Measurements from ENCODE around the gene KCNK6. TPM values are rescaled to one million over a fixed set of nuclear protein-coding genes. Genes with fewer than 3 reads are reported as not detected.
A peak's percentile ranks its signal among the peaks of the same experiment; 100 is the strongest.

Gene KCNK6
- total RNA-seq (1 to 10 TPM; 2.3 to 3.5 TPM), polyA plus RNA-seq (ENCODE audit: insufficient read depth, low read depth, low replicate concordance) (3.4 TPM)
- long read RNA-seq, donor 1, full-length matches to known transcripts: 1 of 1 reads
- long read RNA-seq, donor 1, partial matches to known transcripts: 0 of 1 reads
- long read RNA-seq, donor 1, other reads (novel, unspliced or antisense): 0 of 1 reads
- long read RNA-seq, donor 2: 0 reads

GRCh38 chr19:38319421-38320258 is at the start of gene KCNK6:
Gene KCNK6, plus strand, starts transcription at chr19:38319845. Its CDS starts 106 bp downstream, at chr19:38319951.
- DNase-seq: peak; percentile 54
- peak in 1 of 3 experiments; percentile 23 for TF ChIP-seq CTCF (IDR thresholded peaks at IDR 0.05)
- no peak for TF ChIP-seq POLR2A (IDR thresholded peaks at IDR 0.05)
- Histone ChIP-seq H3K27me3 (no peaks in the 10 kb centered on the region), H3K9me3 (no peaks in the 10 kb centered on the region), H3K4me3 (peak within 1 kb of the TSS; percentile 68 to 75), H3K4me1 (peaks cover 24% of the 10 kb centered on the region), H3K36me3 (ENCODE audit: low read depth, missing control alignments) (no peaks in the 10 kb centered on the region), H3K27ac (peak within 1 kb of the TSS; percentile 64 to 77)
- intact Hi-C loops (cut with DNase I; ENCODE audit: low total_unique reads): loop anchor here (5.0 kb wide), 1 partner anchor 57 kb away; the partner anchor contains the start of gene SPINT2
- 2 to 7% methylated on average over 21 to 42 of the region's 76 CpGs for WGBS, 2 donors

DNA sequence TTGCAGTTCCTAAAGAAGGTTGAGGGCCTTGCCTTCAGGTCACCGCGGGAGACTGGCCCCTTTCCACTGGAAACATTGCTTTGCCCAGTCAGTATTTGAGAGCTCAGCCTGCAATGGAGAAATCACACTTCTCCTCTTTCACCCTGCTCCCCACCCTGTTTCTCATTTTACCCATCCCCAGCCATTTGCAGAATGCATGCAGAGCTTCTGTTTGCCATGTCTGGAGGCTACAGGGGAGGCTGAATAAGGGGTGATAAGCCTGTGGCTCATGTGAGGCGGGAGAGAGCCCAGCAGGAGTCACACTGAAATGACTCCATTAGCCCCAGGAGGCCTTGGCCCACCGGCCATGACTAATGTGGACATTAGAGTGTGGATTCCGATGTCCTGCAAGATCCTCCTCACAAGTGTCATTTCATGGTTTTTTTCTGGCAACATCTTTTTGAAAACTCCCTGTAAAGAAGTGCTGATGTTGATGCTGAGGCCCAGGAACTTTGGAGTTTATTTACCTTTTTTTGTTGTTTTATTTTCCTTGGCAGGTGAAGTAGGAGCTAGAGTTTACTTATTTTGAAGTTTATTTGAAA is 49.0 kb upstream of the KCNK6 start:
- Histone ChIP-seq H3K4me1 (peaks cover 14% of the 10 kb centered on the region), H3K4me3 (no peak overlapping the region), H3K27ac (no peak overlapping the region), H3K36me3 (ENCODE audit: low read depth, missing control alignments) (no peaks in the 10 kb centered on the region), H3K9me3 (no peaks in the 10 kb centered on the region), H3K27me3 (no peaks in the 10 kb centered on the region)
- no peak for DNase-seq
- TF ChIP-seq CTCF (IDR thresholded peaks at IDR 0.05): no peak
- no peak for TF ChIP-seq POLR2A (IDR thresholded peaks at IDR 0.05)
- WGBS, 2 donors: 75 to 77% methylated on average over 5 of the region's 5 CpGs
- intact Hi-C loops (cut with DNase I; ENCODE audit: low total_unique reads): no loop called here

DNA sequence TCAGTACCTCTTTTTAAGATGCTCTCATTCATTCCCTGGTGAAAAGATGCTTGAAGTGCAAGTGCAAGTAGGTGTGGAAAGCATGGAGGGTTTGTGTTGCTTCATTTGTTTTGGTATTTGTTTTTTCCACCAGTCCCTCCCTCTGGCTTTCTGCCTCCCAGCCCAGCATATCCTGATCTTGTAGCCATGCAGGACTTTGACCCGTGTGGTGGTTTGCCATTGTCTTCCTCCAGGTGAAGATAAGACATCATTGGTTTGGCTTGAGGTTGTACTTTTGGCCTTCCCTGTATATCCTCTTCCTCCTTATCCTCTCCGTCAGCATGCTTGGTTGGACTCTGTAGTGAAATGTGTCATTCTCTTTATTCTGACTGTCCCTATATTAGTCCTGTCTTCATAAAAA is 46.1 kb upstream of the KCNK6 start:
- no peak overlapping the region for H3K4me3 ChIP-seq
- H3K27ac ChIP-seq: no peak overlapping the region
- TF ChIP-seq CTCF (IDR thresholded peaks at IDR 0.05) (no peak), POLR2A (IDR thresholded peaks at IDR 0.05) (no peak)
- H3K4me1 ChIP-seq: peaks cover 6% of the 10 kb centered on the region
- no peaks in the 10 kb centered on the region for H3K9me3 ChIP-seq
- intact Hi-C loops (cut with DNase I; ENCODE audit: low total_unique reads): no loop called here
- WGBS, 2 donors: 72 to 84% methylated on average over 2 of the region's 2 CpGs
- no peaks in the 10 kb centered on the region for H3K27me3 ChIP-seq
- no peaks in the 10 kb centered on the region for H3K36me3 ChIP-seq (ENCODE audit: low read depth, missing control alignments)
- no peak for DNase-seq

DNA sequence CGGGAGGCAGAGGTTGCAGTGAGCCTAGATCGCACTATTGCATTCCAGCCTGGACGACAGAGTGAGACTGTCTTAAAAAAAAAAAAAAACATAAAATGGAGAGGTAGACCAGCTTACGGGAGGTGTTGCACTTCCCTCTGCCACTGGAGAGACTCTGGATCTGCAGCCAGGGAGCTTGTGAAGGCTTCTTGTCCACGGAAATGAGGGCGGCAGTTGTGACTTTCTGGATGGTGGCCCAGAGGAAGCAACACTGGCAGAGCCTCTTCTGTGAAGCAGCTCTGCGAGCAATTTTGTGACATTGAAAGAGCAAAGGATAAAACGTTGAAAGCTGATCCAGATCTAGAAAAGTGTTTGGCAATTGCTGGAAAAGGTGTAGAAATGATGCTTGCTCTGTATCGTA is 44.9 kb upstream of the KCNK6 start:
- TF ChIP-seq CTCF (IDR thresholded peaks at IDR 0.05): no peak
- no peak for TF ChIP-seq POLR2A (IDR thresholded peaks at IDR 0.05)
- Histone ChIP-seq H3K27ac (no peak overlapping the region), H3K36me3 (ENCODE audit: low read depth, missing control alignments) (no peaks in the 10 kb centered on the region), H3K4me3 (no peak overlapping the region), H3K4me1 (peaks cover 8% of the 10 kb centered on the region), H3K27me3 (no peaks in the 10 kb centered on the region), H3K9me3 (no peaks in the 10 kb centered on the region)
- 41 to 58% methylated on average over 9 of the region's 9 CpGs for WGBS, 2 donors
- peak; percentile 45 for DNase-seq
- intact Hi-C loops (cut with DNase I; ENCODE audit: low total_unique reads): no loop called here
